PC-9 (cell line): Measurements from ENCODE around the gene EPS8L3.
"Not testable (repeated sequence)": the region's sequence is repeated elsewhere in the genome, so short reads cannot be mapped to it uniquely, and the experiment has no call there.

Experiments used
- CTCF ChIP-seq: fragments of 200-600 bp; sonication (generic); conservative IDR thresholded peaks from 2 replicates; pipeline ENCODE4 v1.6.1; 2017; ENCODE audit warnings: mixed run types, antibody characterized with exemption, mild to moderate bottlenecking, moderate library complexity
- EZH2 ChIP-seq: fragments of 200-600 bp; sonication (generic); IDR thresholded peaks from 2 replicates; pipeline ENCODE4 v1.8.0; 2017; ENCODE audit warnings: antibody characterized with exemption, low read depth

GRCh38 chr1:109766991-109767636 lies 3.4 kb upstream of the EPS8L3 start:
- TF ChIP-seq CTCF, EZH2: not testable (repeated sequence)
